Tracheal epithelial cell (primary cell): ENCODE data around the gene AKAP10. TPM values are rescaled to one million over a fixed set of nuclear protein-coding genes. Genes with fewer than 3 reads are reported as not detected.

Experiments
- total RNA-seq: library from RNA; depleted of rRNA; stranded (reverse); fragments of >200 nt; gene quantifications from 2 replicates; pipeline ENCODE4 v1.2.1, GENCODE V29; 2014

Gene AKAP10
- 21.9 and 25.2 TPM in 2 replicates for total RNA-seq

GRCh38 chr17:19977293-19978208 is at the start of gene AKAP10:
AKAP10 (minus strand) TSS chr17:19977828; CDS start chr17:19977679, 149 bp downstream.

GRCh38 chr17:20009302-20010098 is 31.9 kb upstream of the AKAP10 start, which contains the start of gene SPECC1:
SPECC1 (plus strand) TSS chr17:20009359; CDS start chr17:20096652, 87,293 bp downstream.

GRCh38 chr17:19867329-19868078 is 110.1 kb downstream of the AKAP10 start, which contains the start of gene ULK2:
ULK2 (minus strand) TSS chr17:19867936; CDS start chr17:19867417, 519 bp downstream.

Other genes with a start within 250 kb of the AKAP10 start
- 11.3 and 111 TPM in 2 replicates for gene ALDH3A1, start 229.5 kb downstream of the AKAP10 start, total RNA-seq
- gene ULK2, start 109.9 kb downstream of the AKAP10 start, total RNA-seq, result 18.1 and 29.0 TPM in 2 replicates
- 68.2 and 69.6 TPM in 2 replicates for gene SPECC1, start 31.5 kb upstream of the AKAP10 start, total RNA-seq